ENCODE measurements around the gene CRKL. TPM values are rescaled to one million over a fixed set of nuclear protein-coding genes. Genes with fewer than 3 reads are reported as not detected.

The CRKL gene
- total RNA-seq, 1 experiment from 2014 or later: 106 TPM

GRCh38 chr22:20992056-20992442 lies 74.8 kb downstream of the CRKL start:
- Mint-ChIP-seq H3K4me1 (0 out of 4 replicates have a peak, but pooled peaks cover 0 to 2% of the 10 kb centered on the region in 2 experiments), H3K27me3 (ENCODE audit: low read depth) (no peaks in the 10 kb centered on the region), H3K4me3 (no peak overlapping the region), H3K9me3 (no peaks in the 10 kb centered on the region), H3K27ac (no peak overlapping the region), H3K36me3 (ENCODE audit: insufficient read depth in 1 of 3, low read depth in 3 of 3) (peaks cover 2 to 30% (median 12%) of the 10 kb centered on the region in 3 experiments; a peak in 6 of 7 replicates)
- no peak overlapping the region for H2AFZ ChIP-seq (ENCODE audit: low read length)
- no peaks in the 10 kb centered on the region for H3K27me3 ChIP-seq (ENCODE audit: insufficient read depth, low read length)
- DNase-seq: no peak
- no peak overlapping the region for H3K4ac ChIP-seq (ENCODE audit: low read depth, low read length)
- H3K18ac ChIP-seq (ENCODE audit: insufficient read length, low read depth, low read length): no peak overlapping the region
- TF ChIP-seq, protein P1, sequence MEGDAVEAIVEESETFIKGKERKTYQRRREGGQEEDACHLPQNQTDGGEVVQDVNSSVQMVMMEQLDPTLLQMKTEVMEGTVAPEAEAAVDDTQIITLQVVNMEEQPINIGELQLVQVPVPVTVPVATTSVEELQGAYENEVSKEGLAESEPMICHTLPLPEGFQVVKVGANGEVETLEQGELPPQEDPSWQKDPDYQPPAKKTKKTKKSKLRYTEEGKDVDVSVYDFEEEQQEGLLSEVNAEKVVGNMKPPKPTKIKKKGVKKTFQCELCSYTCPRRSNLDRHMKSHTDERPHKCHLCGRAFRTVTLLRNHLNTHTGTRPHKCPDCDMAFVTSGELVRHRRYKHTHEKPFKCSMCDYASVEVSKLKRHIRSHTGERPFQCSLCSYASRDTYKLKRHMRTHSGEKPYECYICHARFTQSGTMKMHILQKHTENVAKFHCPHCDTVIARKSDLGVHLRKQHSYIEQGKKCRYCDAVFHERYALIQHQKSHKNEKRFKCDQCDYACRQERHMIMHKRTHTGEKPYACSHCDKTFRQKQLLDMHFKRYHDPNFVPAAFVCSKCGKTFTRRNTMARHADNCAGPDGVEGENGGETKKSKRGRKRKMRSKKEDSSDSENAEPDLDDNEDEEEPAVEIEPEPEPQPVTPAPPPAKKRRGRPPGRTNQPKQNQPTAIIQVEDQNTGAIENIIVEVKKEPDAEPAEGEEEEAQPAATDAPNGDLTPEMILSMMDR (conservative IDR thresholded peaks at IDR 0.05): no peak
- no peak overlapping the region for H3K14ac ChIP-seq (ENCODE audit: insufficient read depth, low read length)
- H2BK12ac ChIP-seq (ENCODE audit: insufficient read length, low read depth, low read length): no peak overlapping the region
- no peak overlapping the region for H3K56ac ChIP-seq (ENCODE audit: insufficient read length, low read depth, low read length)
- H2AK5ac ChIP-seq (ENCODE audit: insufficient read length, low read length): no peak overlapping the region
- H3K79me1 ChIP-seq (ENCODE audit: insufficient read depth, low read depth, low read length, poor library complexity, severe bottlenecking): no peaks in the 10 kb centered on the region
- H3K79me2 ChIP-seq (ENCODE audit: insufficient read depth, low read length): no peaks in the 10 kb centered on the region
- no peak overlapping the region for H3K23ac ChIP-seq (ENCODE audit: insufficient read length, low read depth, low read length)
- H3K4me2 ChIP-seq (ENCODE audit: insufficient read depth, insufficient read length, low read length): no peak overlapping the region
- no peak overlapping the region for H3K27ac ChIP-seq (ENCODE audit: insufficient read length, low read depth, low read length)
- H2BK20ac ChIP-seq (ENCODE audit: low read depth, low read length, poor library complexity, severe bottlenecking): no peak overlapping the region
- no peak overlapping the region for H2BK15ac ChIP-seq (ENCODE audit: low read depth, low read length)
- no peak overlapping the region for H2BK5ac ChIP-seq (ENCODE audit: insufficient read length, low read length)
- H4K8ac ChIP-seq (replicated peaks; ENCODE audit: insufficient read length, low read depth, low read length): no peak overlapping the region
- H4K5ac ChIP-seq (ENCODE audit: insufficient read length, low read depth, low read length): no peak overlapping the region
- H2BK120ac ChIP-seq (ENCODE audit: low read depth, low read length, poor library complexity, severe bottlenecking): no peak overlapping the region
- no peaks in the 10 kb centered on the region for H4K20me1 ChIP-seq (ENCODE audit: control insufficient read depth, insufficient read depth, insufficient read length)
- no peaks in the 10 kb centered on the region for H3K9me3 ChIP-seq (ENCODE audit: control insufficient read depth, low read depth, low read length)
- H3K23me2 ChIP-seq (ENCODE audit: insufficient read length, low read depth, low read length, poor library complexity, severe bottlenecking): no peaks in the 10 kb centered on the region
- H3T11ph ChIP-seq (ENCODE audit: low read length): no peak overlapping the region
- no peak overlapping the region for H3K9ac ChIP-seq (ENCODE audit: extremely low read depth, insufficient read length, low read length)
- no peaks in the 10 kb centered on the region for H3K4me1 ChIP-seq (ENCODE audit: insufficient read depth, low read length)
- H4K91ac ChIP-seq (ENCODE audit: insufficient read length, low read depth, low read length): no peak overlapping the region
- no CpG with 5 or more reads among the region's 7 CpGs for WGBS (ENCODE audit: extremely low coverage, insufficient read length, low lambda C conversion rate)
